GM19463 (cell line): ENCODE measurements around the gene DLG5.
A peak's percentile ranks its signal among the peaks of the same experiment; 100 is the strongest.

Experiments
- ATAC-seq: cut with Tn5 transposase; IDR thresholded peaks from one replicate; pipeline ENCODE4 v1.9.1; 2021; ENCODE audit warnings: mild to moderate bottlenecking, moderate library complexity; ENCODE audit not compliant: unreplicated experiment

Gene DLG5

DNA sequence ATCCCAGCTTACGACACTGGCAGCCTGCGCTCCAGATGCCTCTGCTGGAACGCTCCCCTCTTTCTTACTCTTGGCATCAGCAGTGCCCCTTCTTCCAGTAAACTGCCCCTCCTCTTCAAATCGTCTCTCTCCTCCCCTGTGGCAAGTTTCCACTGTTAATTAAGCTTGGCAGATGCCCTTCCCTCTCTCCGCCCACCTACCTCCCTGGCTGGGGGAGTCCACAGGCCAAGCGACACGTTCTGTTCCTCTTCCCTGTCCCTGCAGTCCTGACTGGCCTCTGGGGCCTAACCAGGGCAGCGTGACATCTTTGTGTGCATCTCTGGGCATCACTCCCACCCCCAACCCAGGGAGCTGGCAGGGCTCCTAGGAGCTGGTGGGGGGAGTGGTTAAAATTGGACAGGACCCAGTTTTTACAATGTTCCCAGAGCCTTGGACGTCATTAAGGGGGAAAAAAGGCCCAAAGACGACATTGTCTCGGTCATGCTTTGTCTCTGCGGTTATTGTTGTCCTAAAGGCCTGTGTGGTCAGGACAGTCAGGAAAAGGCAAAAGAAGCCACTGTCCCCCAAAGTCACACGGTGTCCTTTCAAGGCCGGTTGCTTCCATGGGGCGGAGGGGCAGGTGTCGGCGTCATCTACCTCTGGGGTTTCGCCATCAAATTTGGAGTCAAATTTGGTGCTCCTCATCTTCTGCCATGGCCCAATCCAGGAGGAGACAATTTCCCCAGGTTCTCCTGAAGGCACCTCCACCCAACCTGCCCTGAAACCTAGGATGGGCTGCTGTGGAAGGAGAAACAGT is 54.2 kb downstream of the DLG5 start:
- no peak for ATAC-seq

DNA sequence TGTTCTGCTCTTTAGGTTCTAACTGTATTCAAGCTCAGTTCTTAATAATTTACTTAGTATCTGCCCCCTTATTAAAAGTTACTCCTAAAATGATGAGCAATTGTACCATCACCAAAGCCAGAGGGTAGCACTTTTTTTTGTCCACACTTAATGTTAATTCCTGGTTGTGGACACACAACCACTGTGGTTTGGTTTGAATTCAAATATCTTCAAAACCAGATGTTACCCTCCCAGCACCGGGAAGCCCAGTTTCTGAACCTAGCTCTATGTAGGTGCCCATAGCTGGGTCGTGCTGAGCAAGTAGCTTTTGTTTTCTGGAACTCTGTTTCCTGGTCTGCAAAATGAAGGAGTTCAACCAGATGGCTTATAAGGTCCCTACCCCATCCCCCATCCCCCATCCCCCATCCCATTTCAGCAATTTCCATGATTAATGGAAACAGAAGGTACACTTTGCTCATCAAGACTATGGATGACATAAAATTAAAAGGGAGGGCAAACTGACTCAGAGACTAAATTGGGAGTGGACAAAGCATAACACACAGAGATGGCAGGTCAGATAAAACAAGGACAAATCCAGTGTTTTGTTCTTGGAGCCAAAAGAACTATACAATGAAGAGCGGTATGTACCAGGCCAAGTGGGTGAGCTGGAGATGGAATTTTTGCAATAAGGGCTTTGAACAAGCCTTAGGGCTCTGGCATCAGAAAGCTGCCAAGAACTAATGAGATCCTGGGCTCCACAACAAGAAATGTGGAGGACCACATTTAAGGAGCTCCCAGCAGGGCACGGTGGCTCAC is 56.7 kb downstream of the DLG5 start:
- ATAC-seq, result no peak

DNA sequence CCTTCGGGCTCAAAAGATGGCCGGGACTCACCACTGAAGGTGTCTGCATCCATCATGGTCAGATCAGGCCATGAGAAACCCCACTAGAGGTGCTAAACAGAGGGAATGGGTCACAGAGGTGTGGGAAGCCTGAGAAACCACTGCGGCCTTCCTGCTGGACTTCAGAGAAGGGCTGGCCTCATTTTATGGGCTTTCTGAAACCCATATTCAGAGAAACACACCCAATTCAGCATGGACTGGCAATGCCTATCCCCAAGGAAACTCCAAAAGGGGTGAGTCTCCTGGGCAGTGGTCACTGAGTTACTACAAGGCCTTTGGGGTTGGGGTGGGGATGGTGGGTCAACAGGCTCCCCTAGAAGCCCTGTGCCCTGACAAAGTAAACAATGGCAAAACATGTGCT is 58.0 kb downstream of the DLG5 start:
- ATAC-seq, result no peak

DNA sequence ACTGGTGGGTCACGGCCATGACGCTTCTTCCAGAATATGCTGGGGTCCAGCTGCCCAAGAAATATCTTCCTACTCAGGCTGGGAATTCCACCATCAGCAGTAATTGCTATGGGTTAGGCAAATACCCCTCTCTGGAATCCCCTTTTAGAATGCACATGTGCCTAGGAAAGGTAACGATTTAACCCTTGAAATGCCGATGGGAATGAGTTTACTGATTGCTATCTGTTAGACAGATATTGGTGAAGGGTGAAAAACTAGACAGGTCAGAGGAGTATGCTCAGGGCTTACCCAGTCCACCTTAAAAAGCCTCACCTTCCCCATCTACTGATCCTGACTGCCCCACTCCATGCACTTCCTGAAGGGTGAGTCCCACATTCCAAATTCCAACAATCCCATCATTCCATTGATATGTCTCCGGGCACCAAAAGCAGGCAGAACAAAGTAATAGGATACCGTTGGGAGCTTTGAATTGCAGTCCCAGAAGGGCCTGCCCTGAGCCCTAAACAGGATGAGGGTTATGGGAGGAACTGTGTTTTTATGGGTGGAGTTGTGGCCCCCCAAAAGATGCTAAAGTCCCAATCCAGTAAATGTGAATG is 59.3 kb downstream of the DLG5 start:
- ATAC-seq, result no peak

DNA sequence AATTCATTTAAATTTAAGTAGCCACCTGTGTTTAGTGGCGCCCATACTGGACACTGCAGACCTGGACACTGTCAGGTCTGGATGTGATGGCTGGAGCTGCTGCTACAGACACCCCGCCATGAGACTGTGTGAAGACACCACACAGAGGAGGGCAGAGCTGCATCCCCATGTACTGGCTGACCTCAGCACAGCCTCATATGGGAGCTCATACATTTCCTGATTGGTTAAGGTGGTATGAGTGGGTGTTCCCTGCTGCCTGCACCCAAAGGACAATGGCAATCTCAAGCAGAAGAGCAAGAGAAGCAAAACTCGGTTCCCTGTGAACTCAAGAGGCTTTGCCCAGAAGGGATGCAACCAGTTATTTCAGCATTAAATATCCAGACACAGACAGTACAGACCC is 60.0 kb downstream of the DLG5 start:
- no peak for ATAC-seq

DNA sequence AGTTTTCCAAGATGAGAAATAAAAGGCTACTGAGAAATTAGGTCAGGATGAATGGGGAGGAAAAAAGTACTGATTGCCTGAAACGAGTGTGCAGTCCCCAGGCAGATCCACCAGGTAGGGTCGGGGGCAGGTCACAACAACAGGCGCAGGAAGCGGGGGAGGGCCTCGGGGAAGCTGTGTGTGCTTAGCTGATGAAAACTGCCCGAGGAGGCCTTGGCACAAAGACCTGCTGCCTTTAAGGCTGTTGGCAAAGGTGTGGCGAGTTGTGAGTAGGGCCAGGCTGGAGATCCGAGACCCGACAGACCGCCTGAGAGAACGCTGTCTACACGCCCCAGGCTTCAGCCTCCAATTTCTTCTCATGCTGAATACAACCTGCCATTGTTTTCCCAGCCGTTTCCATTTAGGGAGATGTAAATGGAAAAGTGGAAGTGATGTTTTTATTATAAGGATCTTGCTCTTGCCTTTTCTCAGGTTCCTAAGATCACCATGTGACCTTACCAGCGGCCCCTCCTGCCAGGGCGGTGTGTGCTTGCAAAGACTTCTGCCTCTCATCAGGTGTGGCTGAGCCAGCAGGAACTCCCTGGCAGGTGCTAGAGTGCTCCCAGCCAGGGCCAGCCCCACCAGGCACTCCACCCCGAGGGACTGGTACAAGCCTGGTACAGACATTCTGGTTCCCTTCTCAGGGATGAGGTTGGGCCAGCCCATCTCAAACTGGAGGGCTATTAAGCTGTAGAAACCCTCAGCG is 60.8 kb downstream of the DLG5 start:
- no peak for ATAC-seq

DNA sequence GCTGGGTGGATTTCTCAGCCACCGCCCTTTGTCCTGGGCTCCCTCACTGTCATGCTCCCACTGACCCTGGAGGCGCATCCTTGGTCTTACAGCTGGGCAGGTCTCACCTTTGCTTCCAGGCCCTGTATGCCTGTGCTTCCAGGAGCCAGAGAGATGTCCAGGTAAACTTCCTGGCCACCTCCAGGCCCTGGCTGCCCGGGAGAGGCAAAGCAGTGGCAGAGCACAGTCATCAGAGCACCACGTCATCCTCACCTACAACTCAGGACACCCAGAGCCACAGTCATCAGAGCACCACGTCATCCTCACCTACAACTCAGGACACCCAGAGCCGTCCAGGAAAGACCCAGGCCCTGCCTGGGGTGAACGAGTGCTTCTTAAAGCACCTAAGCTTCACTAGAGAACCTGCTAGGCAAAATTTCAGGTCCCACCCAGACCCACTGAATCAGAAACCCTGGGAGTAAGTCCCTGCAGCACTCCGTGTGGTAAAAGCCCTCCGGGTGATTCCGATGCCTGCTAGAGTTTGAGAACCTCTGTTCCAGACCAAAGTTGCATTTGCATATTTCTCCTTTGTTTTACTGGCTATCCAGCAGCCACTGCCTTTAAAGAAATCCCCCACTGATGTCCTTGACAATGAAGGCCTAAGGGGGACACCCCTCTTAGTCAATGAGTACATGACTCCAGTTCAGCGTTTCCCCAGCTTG is 62.3 kb downstream of the DLG5 start:
- ATAC-seq, result no peak

DNA sequence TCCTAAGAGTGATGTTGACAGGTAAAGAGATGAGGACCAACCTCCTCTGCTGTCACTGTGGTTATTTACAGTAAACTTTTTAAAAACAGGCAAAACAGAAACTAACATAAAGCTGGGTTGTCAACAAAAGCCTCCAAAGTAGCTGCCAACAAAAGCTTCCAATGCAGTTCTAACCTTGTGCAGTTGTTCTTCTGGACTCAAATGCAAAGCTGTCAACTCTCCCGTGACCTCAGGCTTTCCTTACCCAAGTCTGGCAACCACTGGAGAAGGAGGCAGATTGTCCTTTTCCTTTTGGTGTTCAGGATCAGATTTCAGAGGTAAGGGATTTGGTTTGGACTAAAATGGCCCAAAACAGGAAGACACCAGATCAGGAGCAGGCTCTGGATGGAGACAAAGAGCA is 63.1 kb downstream of the DLG5 start:
- no peak for ATAC-seq

DNA sequence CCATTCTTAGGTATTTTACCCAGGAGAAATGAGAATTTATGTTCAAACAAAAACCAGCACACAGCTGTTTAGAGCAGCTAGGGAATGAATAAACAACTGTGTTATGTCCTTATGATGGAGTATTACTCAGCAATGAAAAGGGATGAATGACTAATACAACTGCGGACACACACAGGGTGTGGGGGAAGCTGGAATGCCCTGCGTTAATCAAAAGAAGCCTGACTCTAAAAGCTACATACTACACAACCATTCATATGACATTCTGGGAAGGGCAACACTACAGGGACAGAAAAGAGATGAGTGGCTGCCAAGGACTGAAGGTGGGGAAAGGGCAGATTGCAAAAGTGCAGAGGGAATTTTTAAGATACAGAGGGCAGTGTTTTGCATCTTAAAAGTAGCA is 64.0 kb downstream of the DLG5 start:
- ATAC-seq, result no peak

DNA sequence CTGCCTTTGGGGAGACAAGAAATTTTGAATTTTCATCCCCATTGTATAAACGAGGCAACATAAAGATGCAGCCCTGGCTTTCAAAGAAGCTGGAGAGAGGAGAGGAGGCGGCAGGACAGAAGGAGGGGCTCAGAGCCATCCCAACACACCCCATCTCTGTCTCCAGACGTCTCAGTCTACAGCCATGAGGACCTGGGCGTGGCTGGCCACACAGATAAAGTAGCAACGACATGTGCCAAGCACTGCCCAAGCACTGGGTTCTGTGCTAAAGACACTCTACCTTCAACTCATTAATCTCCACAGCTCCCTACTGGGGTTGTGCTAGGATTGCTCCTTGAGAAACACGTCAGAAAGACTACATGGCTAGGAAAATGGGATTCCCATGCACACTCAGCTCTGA is 65.2 kb downstream of the DLG5 start:
- no peak for ATAC-seq

DNA sequence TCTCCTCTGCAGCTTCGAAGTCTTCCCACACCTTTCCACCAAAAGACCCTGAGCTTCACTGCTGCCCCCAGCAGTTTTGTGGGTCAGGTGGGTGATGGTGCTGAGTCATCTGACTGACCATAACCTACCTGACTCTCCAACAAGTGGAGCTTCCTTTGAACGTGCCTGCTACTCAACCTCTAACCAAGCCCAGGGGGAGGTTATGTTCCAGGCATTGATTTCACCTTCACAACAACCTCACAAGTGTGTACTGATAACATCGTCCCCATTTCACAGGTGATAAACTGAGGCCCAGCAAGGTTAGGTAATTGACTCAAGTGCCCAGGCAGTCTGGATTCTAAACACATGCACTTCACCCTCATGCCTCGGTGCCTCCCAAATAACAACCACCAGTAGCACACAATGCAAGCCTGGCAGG is 66.7 kb downstream of the DLG5 start:
- ATAC-seq, result no peak

DNA sequence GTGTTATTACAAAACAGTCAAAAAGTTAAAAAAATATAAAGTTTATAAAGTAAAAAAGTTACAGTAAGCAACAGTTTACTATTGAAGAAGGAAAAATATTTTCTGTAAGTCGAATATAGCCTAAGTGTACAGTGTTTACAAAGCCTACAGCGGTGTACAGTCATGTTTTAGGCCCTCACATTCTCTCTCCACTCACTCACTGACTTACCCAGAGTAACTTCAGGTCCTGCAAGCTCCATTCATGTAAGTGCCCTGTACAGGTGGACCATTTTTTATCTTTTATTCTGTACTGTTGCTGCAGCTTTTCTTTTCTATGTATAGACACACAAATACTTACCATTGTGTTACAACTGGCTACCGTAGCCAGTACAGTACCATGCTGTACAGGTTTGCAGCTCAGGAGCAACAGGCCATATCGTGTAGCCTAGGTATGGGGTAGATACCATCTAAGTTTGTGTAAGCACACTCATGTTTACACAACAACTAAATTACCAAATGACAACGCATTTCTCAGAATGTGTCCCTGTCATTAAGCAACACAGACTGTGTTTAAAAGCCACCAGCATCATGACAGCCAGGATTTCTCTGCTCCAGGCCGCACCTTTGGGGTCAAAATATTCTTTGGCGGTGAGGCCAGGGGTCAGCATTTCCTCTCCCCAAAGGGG is 67.2 kb downstream of the DLG5 start:
- ATAC-seq, result no peak

DNA sequence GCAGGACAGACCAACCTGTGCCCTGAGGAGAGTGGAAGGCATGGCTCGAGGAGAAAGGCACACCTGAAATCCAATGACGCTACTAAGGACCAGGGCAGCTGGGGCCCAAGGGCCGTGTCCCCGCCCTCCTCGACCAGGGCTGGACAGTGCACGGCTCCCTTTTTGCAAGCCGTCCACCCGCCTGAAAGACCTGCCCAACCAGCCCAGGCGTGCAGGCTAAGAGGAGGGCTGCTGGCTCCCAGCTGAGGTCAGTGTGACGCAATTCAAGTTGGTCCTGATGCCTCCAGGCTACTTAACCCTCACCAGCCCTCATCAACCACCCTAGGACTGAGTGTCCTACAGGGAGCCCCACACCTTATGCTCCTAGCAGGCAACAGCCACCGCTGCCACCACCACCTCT is 69.3 kb downstream of the DLG5 start:
- no peak for ATAC-seq

DNA sequence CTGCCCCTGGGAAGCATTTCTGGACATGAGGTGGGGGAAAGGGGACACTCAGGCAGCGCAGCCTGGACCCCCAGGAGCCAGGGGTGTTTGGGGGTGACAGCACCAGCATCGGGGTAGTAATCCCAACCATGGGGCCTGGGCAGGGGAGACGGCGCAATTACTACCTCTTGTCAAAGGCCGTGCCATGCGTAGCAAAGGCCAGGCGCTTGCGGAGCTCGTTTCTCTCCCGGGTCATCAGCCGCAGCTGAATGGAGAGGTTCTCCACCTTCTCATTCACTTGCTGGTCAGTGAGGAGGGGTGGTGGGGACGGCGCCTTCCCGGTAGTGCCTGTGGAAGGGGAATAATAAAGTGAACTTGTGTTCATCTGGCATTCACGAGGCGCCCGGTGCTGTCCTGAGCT is 70.0 kb downstream of the DLG5 start:
- no peak for ATAC-seq

DNA sequence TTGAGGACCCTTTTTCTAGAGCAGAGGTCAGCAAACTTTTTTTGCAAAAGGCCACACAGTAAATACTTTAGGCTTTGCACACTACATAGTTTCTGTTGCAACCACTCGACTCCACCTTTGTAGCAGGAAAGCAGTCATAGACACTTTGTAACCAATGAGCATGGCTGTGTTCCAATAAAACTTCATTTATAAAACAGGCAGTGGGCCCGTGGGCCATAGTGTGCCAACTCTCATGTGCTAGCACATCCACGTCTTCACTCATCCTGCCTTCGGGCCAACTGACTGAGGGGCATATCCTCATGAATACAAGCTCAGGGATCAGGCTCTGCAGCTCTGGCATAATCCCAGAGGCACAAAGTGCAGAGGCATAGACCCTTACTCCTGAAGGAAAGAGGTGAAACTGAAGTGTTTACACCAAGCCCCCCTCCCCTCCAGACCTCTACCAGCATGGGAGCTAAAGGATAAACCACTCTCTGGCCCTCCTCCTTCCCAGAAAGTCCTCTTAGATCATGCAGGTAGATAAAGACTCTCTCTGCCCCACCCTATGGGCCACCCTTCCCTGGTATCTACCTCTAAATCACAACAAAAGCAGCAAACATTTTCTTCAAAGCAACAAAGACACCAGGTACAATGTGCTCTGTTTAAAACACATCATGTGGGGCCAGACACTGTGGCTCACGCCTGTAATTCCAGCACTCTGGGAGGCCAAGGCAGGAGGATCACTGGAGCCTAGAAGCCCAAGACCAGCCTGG is 71.0 kb downstream of the DLG5 start:
- ATAC-seq, result no peak

DNA sequence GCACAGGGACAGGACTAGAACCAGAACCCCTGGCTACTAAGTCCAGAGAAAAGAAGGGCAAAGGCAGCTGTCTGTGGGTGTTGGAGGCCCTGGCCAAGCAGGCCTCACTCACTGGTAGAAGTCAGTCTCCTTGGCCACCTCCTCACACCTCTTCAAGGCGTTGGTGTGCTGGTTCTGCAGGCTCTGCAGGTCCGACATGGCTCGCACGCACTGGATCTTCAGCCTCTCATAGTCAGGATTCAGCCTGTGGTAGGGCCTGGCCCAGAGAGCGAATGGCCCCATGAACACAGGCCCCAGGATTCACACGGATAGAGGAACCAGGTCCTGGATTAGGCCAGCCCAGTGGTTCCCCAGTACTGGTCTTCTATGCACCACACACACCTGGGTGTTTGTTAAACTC is 72.4 kb downstream of the DLG5 start:
- ATAC-seq, result no peak

DNA sequence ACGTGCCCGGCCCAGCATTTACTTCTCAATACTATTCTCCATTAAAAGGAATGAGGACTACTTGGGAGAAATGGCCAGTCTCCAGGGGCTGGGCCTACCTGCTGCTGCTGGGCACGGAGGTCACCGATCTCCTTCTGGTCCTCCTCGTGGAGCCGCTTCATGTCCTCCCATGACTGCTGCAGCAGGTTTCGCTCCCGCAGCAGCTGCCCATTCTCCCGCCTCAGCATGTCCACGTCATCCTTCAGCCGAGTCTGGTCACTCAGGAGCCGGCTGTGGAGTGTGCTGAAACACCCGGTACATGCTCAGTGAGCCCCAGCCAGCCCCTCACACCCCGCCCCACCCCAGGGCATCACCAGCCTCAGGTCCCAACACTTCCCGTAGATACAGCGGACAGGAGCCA is 73.3 kb downstream of the DLG5 start:
- ATAC-seq, result no peak

DNA sequence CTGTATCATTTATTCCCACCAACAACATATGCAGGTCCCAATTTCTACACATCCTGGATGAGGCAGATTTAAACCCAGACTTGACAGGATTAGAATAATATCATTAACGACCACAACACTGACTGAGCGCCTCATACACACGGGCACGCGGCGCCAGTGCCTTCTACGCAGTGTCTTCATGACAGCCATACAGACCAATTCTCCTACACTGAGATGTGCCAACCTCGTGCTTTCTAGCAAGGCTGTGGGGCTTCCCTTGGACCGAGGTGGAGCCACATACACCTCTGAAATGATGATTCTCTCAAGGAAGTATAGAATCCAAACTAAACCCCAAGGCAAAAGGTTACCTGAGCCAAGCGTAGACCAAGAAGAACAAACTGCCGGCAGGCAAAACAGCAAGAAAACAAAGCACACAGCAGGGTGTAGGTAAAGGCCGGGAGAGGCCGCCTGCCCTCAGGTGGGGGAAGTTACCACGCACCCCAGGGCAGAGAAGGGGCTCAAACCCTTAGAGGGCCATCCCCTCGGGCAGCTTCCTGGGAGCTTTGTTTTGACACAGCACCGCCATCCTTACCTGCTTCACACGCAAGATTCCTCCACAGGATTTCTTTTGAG is 75.8 kb downstream of the DLG5 start:
- ATAC-seq, result no peak

DNA sequence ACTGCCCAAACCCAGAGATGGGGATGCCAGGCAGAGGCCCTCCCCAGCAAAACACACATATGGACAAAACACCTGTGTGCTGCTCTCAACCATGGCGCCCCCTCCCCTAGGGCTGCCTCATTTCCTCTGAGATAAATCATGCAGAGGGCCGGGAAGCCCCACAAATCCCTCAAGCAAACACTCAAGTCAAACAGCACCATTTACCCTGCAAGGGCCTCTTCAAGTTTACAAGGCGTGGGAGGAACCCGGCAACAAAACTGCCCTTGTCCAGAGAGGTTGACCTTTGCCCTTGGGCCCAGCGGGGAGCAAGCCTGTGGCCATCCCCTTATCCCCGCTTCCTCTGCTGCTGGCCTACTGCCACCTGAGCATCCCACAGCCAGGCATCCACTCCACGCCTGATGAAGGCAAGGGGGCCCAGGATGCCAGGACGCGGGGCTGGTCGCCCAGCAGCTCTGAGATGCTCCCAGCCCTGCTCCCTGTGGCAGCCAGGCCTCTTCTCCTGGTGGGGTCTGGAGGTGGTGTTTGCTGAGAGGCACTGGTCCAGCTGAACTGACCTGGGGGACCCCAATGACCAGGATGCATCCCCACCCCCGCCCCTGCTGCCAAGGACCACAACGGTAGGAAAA is 77.4 kb downstream of the DLG5 start:
- peak; percentile 67 for ATAC-seq
